Neuron (in vitro differentiated cells): ENCODE measurements around the gene FHIT.

Experiments
- H2AFZ ChIP-seq: one replicate; pipeline ENCODE4 v1.6.1; 2013; ENCODE audit warnings: low read depth, mild to moderate bottlenecking, inconsistent platforms, low read length, moderate library complexity
- H3K27me3 ChIP-seq: one replicate; pipeline ENCODE4 v1.6.1; 2013; ENCODE audit warnings: low read length; ENCODE audit not compliant: insufficient read depth
- H3K36me3 ChIP-seq: one replicate; pipeline ENCODE4 v1.6.1; 2013; ENCODE audit warnings: low read length; ENCODE audit not compliant: insufficient read depth
- H3K4me1 ChIP-seq: one replicate; pipeline ENCODE4 v1.6.1; 2013; ENCODE audit warnings: low read length; ENCODE audit not compliant: insufficient read depth
- H3K4me3 ChIP-seq: 2 replicates; pipeline ENCODE4 v1.5.1; 2013; ENCODE audit warnings: mild to moderate bottlenecking, low read length, moderate library complexity
- H3K9me3 ChIP-seq: one replicate; pipeline ENCODE4 v1.6.1; 2013; ENCODE audit warnings: low read length

Gene FHIT

GRCh38 chr3:59751606-59752005, 1499.6 kb downstream of the FHIT start:
- no peaks in the 10 kb centered on the region for H3K4me1 ChIP-seq
- no peaks in the 10 kb centered on the region for H3K9me3 ChIP-seq
- H3K4me3 ChIP-seq, result no peak overlapping the region
- no peak overlapping the region for H2AFZ ChIP-seq
- H3K27me3 ChIP-seq, result no peaks in the 10 kb centered on the region
- no peaks in the 10 kb centered on the region for H3K36me3 ChIP-seq

GRCh38 chr3:59750391-59750790, 1500.9 kb downstream of the FHIT start:
- no peak overlapping the region for H3K4me3 ChIP-seq
- H3K4me1 ChIP-seq, result no peaks in the 10 kb centered on the region
- no peaks in the 10 kb centered on the region for H3K36me3 ChIP-seq
- no peaks in the 10 kb centered on the region for H3K27me3 ChIP-seq
- H3K9me3 ChIP-seq, result no peaks in the 10 kb centered on the region
- H2AFZ ChIP-seq, result no peak overlapping the region

- Histone ChIP-seq H3K4me3 (no peak overlapping the region), H3K4me1 (no peaks in the 10 kb centered on the region), H3K9me3 (no peaks in the 10 kb centered on the region), H3K27me3 (no peaks in the 10 kb centered on the region), H3K36me3 (no peaks in the 10 kb centered on the region), H2AFZ (no peak overlapping the region)
Measured at GRCh38 chr3:59749291-59749690, 1502.0 kb downstream of the FHIT start.

GRCh38 chr3:59746585-59746984, 1504.7 kb downstream of the FHIT start:
- no peaks in the 10 kb centered on the region for H3K9me3 ChIP-seq
- no peak overlapping the region for H3K4me3 ChIP-seq
- no peak overlapping the region for H2AFZ ChIP-seq
- no peaks in the 10 kb centered on the region for H3K27me3 ChIP-seq
- no peaks in the 10 kb centered on the region for H3K36me3 ChIP-seq
- H3K4me1 ChIP-seq, result no peaks in the 10 kb centered on the region

- no peaks in the 10 kb centered on the region for H3K4me1 ChIP-seq
- no peaks in the 10 kb centered on the region for H3K36me3 ChIP-seq
- no peak overlapping the region for H3K4me3 ChIP-seq
- H3K9me3 ChIP-seq, result no peaks in the 10 kb centered on the region
- H2AFZ ChIP-seq, result no peak overlapping the region
- H3K27me3 ChIP-seq, result no peaks in the 10 kb centered on the region
Measured at GRCh38 chr3:59737241-59737640, 1514.0 kb downstream of the FHIT start.

GRCh38 chr3:59734061-59734460, 1517.2 kb downstream of the FHIT start:
- Histone ChIP-seq H3K27me3 (no peaks in the 10 kb centered on the region), H3K4me1 (no peaks in the 10 kb centered on the region), H3K9me3 (no peaks in the 10 kb centered on the region), H2AFZ (no peak overlapping the region), H3K4me3 (no peak overlapping the region), H3K36me3 (no peaks in the 10 kb centered on the region)

GRCh38 chr3:59733041-59733809, 1518.0 kb downstream of the FHIT start:
- H3K4me1 ChIP-seq, result no peaks in the 10 kb centered on the region
- H3K9me3 ChIP-seq, result no peaks in the 10 kb centered on the region
- no peaks in the 10 kb centered on the region for H3K27me3 ChIP-seq
- no peak overlapping the region for H2AFZ ChIP-seq
- H3K36me3 ChIP-seq, result no peaks in the 10 kb centered on the region
- no peak overlapping the region for H3K4me3 ChIP-seq

GRCh38 chr3:59731943-59732342, 1519.3 kb downstream of the FHIT start:
- no peaks in the 10 kb centered on the region for H3K27me3 ChIP-seq
- no peak overlapping the region for H3K4me3 ChIP-seq
- H3K4me1 ChIP-seq, result no peaks in the 10 kb centered on the region
- H3K9me3 ChIP-seq, result no peaks in the 10 kb centered on the region
- no peak overlapping the region for H2AFZ ChIP-seq
- H3K36me3 ChIP-seq, result no peaks in the 10 kb centered on the region

- Histone ChIP-seq H3K4me3 (no peak overlapping the region), H3K4me1 (no peaks in the 10 kb centered on the region), H2AFZ (no peak overlapping the region), H3K27me3 (no peaks in the 10 kb centered on the region), H3K9me3 (no peaks in the 10 kb centered on the region), H3K36me3 (no peaks in the 10 kb centered on the region)
Measured at GRCh38 chr3:59730591-59730990, 1520.7 kb downstream of the FHIT start.

- H2AFZ ChIP-seq, result no peak overlapping the region
Measured at GRCh38 chr3:59728587-59728908, 1522.7 kb downstream of the FHIT start.

GRCh38 chr3:59727902-59728586, 1523.2 kb downstream of the FHIT start:
- no peaks in the 10 kb centered on the region for H3K36me3 ChIP-seq
- no peaks in the 10 kb centered on the region for H3K9me3 ChIP-seq
- H3K27me3 ChIP-seq, result no peaks in the 10 kb centered on the region
- H2AFZ ChIP-seq, result no peak overlapping the region
- H3K4me1 ChIP-seq, result no peaks in the 10 kb centered on the region
- no peak overlapping the region for H3K4me3 ChIP-seq

More at GRCh38 chr3:59728587-59728908, 1522.7 kb downstream of the FHIT start:
- Histone ChIP-seq H3K4me1 (no peaks in the 10 kb centered on the region), H3K9me3 (no peaks in the 10 kb centered on the region), H3K36me3 (no peaks in the 10 kb centered on the region), H3K4me3 (no peak overlapping the region), H3K27me3 (no peaks in the 10 kb centered on the region)

- Histone ChIP-seq H3K27me3 (no peaks in the 10 kb centered on the region), H3K9me3 (no peaks in the 10 kb centered on the region), H3K4me3 (no peak overlapping the region), H3K4me1 (no peaks in the 10 kb centered on the region), H3K36me3 (no peaks in the 10 kb centered on the region), H2AFZ (no peak overlapping the region)
Measured at GRCh38 chr3:59726279-59726678, 1525.0 kb downstream of the FHIT start.

- Histone ChIP-seq H3K27me3 (no peaks in the 10 kb centered on the region), H3K4me1 (peaks cover 3% of the 10 kb centered on the region), H3K36me3 (no peaks in the 10 kb centered on the region), H3K9me3 (no peaks in the 10 kb centered on the region), H3K4me3 (no peak overlapping the region), H2AFZ (no peak overlapping the region)
Measured at GRCh38 chr3:59717679-59718205, 1533.5 kb downstream of the FHIT start.
